MM.1S (cell line): Measurements from ENCODE around the gene ZSCAN29.

ENCODE experiments used
- DNase-seq: peaks from one replicate; pipeline ENCODE4 v3.0.0-alpha.2; 2015
- H2AFZ ChIP-seq: fragments of 300-600 bp; sonication (generic); 2 replicates; pipeline ENCODE4 v1.6.0; 2016; ENCODE audit warnings: antibody characterized with exemption, low read length
- H3F3A ChIP-seq: fragments of 300-600 bp; sonication (generic); 2 replicates; pipeline ENCODE4 v1.6.1; 2016; ENCODE audit warnings: mild to moderate bottlenecking, antibody characterized with exemption, low read length, moderate library complexity, mixed read lengths; ENCODE audit not compliant: insufficient read depth
- H3K27ac ChIP-seq: fragments of 300-600 bp; sonication (generic); 2 replicates; pipeline ENCODE4 v1.5.1; 2016; ENCODE audit warnings: mild to moderate bottlenecking, low read length
- H3K27me3 ChIP-seq: fragments of 300-600 bp; sonication (generic); replicated peaks from 2 replicates; pipeline ENCODE4 v1.6.0; 2016; ENCODE audit warnings: low read length; ENCODE audit not compliant: insufficient read depth
- H3K36me3 ChIP-seq: fragments of 300-600 bp; sonication (generic); replicated peaks from 2 replicates; pipeline ENCODE4 v1.6.1; 2016; ENCODE audit warnings: mild to moderate bottlenecking, low read length, mixed read lengths; ENCODE audit not compliant: insufficient read depth
- H3K4me1 ChIP-seq: fragments of 300-600 bp; sonication (generic); 2 replicates; pipeline ENCODE4 v1.6.1; 2016; ENCODE audit warnings: low read length, mixed read lengths
- H3K4me2 ChIP-seq: fragments of 300-600 bp; sonication (generic); 2 replicates; pipeline ENCODE4 v1.6.0; 2016; ENCODE audit warnings: low read depth, low read length
- H3K4me3 ChIP-seq: fragments of 300-600 bp; sonication (generic); 2 replicates; pipeline ENCODE4 v1.5.1; 2016; ENCODE audit warnings: low read length, mixed read lengths
- H3K79me2 ChIP-seq: fragments of 300-600 bp; sonication (generic); 2 replicates; pipeline ENCODE4 v1.6.1; 2016; ENCODE audit warnings: mixed run types, low read length, mixed read lengths
- H3K9ac ChIP-seq: fragments of 300-600 bp; sonication (generic); 2 replicates; pipeline ENCODE4 v1.6.1; 2016; ENCODE audit warnings: low read length, mixed read lengths
- H3K9me2 ChIP-seq: fragments of 300-600 bp; sonication (generic); replicated peaks from 2 replicates; pipeline ENCODE4 v1.6.1; 2016; ENCODE audit warnings: mild to moderate bottlenecking, low read length, mixed read lengths; ENCODE audit not compliant: insufficient read depth
- H3K9me3 ChIP-seq: fragments of 300-600 bp; sonication (generic); replicated peaks from 2 replicates; pipeline ENCODE4 v1.6.1; 2016; ENCODE audit warnings: mild to moderate bottlenecking, low read length, mixed read lengths; ENCODE audit not compliant: insufficient read depth
- H4K20me1 ChIP-seq: fragments of 300-600 bp; sonication (generic); 2 replicates; pipeline ENCODE4 v1.6.1; 2016; ENCODE audit warnings: mild to moderate bottlenecking, low read length, moderate library complexity, mixed read lengths; ENCODE audit not compliant: insufficient read depth
- EZH2 ChIP-seq: fragments of 300-600 bp; sonication (generic); optimal IDR thresholded peaks from 2 replicates; pipeline ENCODE3; 2017; ENCODE audit warnings: low read depth, mild to moderate bottlenecking, antibody characterized with exemption, low read length, mixed read lengths
- EZH2phosphoT487 ChIP-seq: fragments of 300-600 bp; sonication (generic); IDR thresholded peaks from 2 replicates; pipeline ENCODE4 v1.6.1; 2018; ENCODE audit warnings: antibody characterized with exemption, low read length
- TF ChIP-seq, protein P1 (sequence below): fragments of 300-600 bp; sonication (generic); IDR thresholded peaks from 2 replicates; pipeline ENCODE4 v1.5.1; 2016; ENCODE audit warnings: antibody characterized with exemption, low read length, mixed read lengths

ZSCAN29 gene

DNA sequence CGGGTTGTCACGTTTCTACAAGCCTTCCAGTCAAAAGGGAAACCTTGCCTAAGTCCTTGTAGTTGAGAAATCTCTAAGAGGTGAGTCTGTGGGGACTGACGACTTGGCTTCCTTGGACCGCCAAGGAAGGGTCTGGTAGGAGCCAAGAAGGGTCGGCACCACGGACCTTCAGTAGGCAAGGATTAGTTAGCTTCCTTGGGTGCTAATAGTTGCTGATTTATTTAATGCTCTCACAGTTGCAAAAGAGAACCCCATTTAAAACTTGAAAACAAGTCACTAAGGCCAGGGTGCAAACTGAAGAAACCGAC lies 40.1 kb downstream of the ZSCAN29 start:
- H3F3A ChIP-seq, result peaks cover 21% of the 10 kb centered on the region; the same call in 1 of the 2 replicates
- H2AFZ ChIP-seq, result peak overlapping the region; percentile 89
- peak overlapping the region; percentile 88 for H3K4me3 ChIP-seq
- H4K20me1 ChIP-seq, result no peaks in the 10 kb centered on the region
- no peak for DNase-seq
- no peaks in the 10 kb centered on the region for H3K9me2 ChIP-seq
- H3K79me2 ChIP-seq, result peaks cover 17% of the 10 kb centered on the region
- TF ChIP-seq, protein P1, sequence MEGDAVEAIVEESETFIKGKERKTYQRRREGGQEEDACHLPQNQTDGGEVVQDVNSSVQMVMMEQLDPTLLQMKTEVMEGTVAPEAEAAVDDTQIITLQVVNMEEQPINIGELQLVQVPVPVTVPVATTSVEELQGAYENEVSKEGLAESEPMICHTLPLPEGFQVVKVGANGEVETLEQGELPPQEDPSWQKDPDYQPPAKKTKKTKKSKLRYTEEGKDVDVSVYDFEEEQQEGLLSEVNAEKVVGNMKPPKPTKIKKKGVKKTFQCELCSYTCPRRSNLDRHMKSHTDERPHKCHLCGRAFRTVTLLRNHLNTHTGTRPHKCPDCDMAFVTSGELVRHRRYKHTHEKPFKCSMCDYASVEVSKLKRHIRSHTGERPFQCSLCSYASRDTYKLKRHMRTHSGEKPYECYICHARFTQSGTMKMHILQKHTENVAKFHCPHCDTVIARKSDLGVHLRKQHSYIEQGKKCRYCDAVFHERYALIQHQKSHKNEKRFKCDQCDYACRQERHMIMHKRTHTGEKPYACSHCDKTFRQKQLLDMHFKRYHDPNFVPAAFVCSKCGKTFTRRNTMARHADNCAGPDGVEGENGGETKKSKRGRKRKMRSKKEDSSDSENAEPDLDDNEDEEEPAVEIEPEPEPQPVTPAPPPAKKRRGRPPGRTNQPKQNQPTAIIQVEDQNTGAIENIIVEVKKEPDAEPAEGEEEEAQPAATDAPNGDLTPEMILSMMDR, result no peak
- TF ChIP-seq EZH2 (no peak), EZH2phosphoT487 (no peak)
- no peaks in the 10 kb centered on the region for H3K27me3 ChIP-seq
- no peaks in the 10 kb centered on the region for H3K9me3 ChIP-seq
- H3K36me3 ChIP-seq, result no peaks in the 10 kb centered on the region
- H3K9ac ChIP-seq, result peak overlapping the region; percentile 92
- peak overlapping the region; percentile 91 for H3K4me2 ChIP-seq
- H3K4me1 ChIP-seq, result peaks cover 9% of the 10 kb centered on the region
- peak overlapping the region; percentile 95 for H3K27ac ChIP-seq

DNA sequence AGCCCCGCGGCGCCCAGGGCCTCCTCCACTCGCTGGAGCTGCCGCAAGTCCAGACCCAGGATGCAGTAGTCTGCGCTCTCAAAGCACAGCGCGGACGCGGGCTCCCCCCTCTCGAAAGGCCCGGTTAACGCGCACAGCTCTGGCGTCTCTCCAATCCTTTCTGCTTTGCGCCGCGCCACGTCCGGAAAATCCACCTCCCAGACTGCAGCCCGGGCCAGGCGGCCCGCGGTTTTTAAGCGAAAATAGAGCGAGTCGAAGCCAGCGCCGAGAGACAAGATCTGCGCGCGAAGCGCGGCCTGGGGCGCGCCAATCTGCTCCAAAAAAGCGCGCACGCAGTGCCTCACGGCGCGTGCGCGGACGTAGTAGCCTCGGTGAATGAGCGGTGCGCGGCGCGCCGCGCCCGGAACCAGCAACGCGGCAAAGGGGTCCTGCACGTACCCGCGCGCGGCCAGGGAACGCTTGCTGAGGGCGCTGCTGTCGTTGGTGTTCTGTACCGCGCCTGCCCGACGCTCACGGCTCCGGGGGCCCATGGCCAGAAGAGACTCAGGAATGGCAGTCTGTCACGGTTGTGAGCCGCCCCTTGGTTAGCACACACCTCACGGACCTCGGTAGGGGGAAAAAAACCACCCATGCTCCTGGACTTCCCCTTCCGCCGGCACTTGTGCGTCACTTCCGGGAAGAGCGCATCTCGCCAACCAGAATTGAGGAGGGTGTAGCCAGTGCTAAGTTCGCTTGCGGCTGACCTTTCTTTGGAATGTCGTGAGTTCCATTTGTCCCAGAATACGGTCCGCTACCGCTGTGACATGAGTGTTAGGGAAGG lies 40.7 kb downstream of the ZSCAN29 start, which contains the start of gene LCMT2:
TSS of gene LCMT2 (minus strand) at position 614 of the 820 bp plus-strand sequence. CDS start at position 530, 84 bp downstream.
- TF ChIP-seq EZH2 (no peak), EZH2phosphoT487 (no peak)
- TF ChIP-seq, protein P1, result no peak
- no peaks in the 10 kb centered on the region for H4K20me1 ChIP-seq
- peak within 1 kb of the TSS; percentile 89 for H2AFZ ChIP-seq
- peak within 1 kb of the TSS; percentile 92 for H3K9ac ChIP-seq
- peak within 1 kb of the TSS; percentile 95 for H3K27ac ChIP-seq
- H3K4me3 ChIP-seq, result peak within 1 kb of the TSS; percentile 88
- peaks cover 17% of the 10 kb centered on the region for H3K79me2 ChIP-seq
- no peaks in the 10 kb centered on the region for H3K9me3 ChIP-seq
- H3K9me2 ChIP-seq, result no peaks in the 10 kb centered on the region
- peak; percentile 95 for DNase-seq
- H3K4me2 ChIP-seq, result peak within 1 kb of the TSS; percentile 91
- H3K36me3 ChIP-seq, result no peaks in the 10 kb centered on the region
- H3F3A ChIP-seq, result peaks cover 21% of the 10 kb centered on the region; the same call in 1 of the 2 replicates
- H3K27me3 ChIP-seq, result no peaks in the 10 kb centered on the region
- peaks cover 9% of the 10 kb centered on the region for H3K4me1 ChIP-seq

DNA sequence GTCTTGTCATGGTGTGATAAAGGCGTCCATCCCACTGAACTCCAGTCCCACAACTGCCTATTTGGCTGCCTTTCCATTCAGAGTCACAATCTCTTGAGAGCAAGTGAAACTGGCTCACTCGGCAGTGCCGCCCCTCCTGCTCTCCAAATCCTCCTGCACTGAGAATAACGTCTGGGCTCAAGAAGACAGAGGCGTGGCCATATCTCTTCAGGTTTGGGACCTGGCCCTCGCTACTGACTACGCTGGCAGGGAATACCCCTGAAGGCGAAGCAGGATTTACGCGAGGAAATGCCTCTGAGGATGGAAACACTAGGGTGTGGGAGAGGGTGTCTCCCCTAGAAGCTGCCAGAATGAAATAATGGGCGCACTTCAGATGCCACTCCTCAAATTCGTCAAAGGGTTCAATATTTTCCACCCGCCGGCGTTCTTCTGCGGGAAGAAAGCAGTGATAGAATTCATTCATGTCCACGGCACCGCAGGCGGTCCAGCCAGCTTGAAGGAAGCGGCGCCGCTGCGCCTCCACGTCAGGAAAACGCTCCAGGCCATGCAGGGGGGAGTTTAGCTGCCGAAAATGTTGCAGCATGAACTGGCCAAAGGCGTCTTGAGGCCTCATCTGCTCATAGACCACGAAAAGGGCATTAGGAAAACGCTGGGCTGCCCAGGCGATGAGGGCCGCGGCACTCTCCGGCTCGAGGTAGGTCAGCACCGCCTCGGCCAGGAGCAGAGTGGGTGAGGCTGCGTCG lies 41.5 kb downstream of the ZSCAN29 start:
- H4K20me1 ChIP-seq, result no peaks in the 10 kb centered on the region
- no peaks in the 10 kb centered on the region for H3K36me3 ChIP-seq
- no peak for DNase-seq
- peak overlapping the region; percentile 91 for H3K4me2 ChIP-seq
- peaks cover 9% of the 10 kb centered on the region for H3K4me1 ChIP-seq
- peak overlapping the region; percentile 88 for H3K4me3 ChIP-seq
- TF ChIP-seq EZH2phosphoT487 (no peak), EZH2 (no peak)
- TF ChIP-seq, protein P1, result no peak
- H3K9me2 ChIP-seq, result no peaks in the 10 kb centered on the region
- peaks cover 17% of the 10 kb centered on the region for H3K79me2 ChIP-seq
- no peaks in the 10 kb centered on the region for H3K9me3 ChIP-seq
- peak overlapping the region; percentile 89 for H2AFZ ChIP-seq
- H3F3A ChIP-seq, result peaks cover 21% of the 10 kb centered on the region; the same call in 1 of the 2 replicates
- H3K27ac ChIP-seq, result peak overlapping the region; percentile 95
- no peaks in the 10 kb centered on the region for H3K27me3 ChIP-seq
- peak overlapping the region; percentile 92 for H3K9ac ChIP-seq
